ENCODE data around the gene SRL. TPM values are rescaled to one million over a fixed set of nuclear protein-coding genes. Genes with fewer than 3 reads are reported as not detected.

Gene SRL
- total and polyA plus RNA-seq, 2 of the 13 experiments (the other 11 are each of a cell fraction or from before 2014, with no cell fraction given), result 0.05 TPM; not detected in 1

GRCh38 chr16:4288148-4288921, 46.5 kb upstream of the SRL start:
- no peaks in the 10 kb centered on the region for H4K20me1 ChIP-seq (ENCODE audit: insufficient read depth, low read length)
- CTCF ChIA-PET (ENCODE audit: low intra/inter-chr PET ratio, low total read pairs), result interaction anchor here (1.7 to 5.5 kb wide), 3 partner anchors 22 to 41 kb away, joined by 4 to 43 read pairs (median 4); no protein-coding TSS in a partner anchor
- POLR2A ChIA-PET, result interaction anchor here (1.1 to 1.4 kb wide), 3 partner anchors 15 to 36 kb away, joined by 4 to 5 read pairs (median 5); partner anchors contain the start of gene TFAP4
- no peaks in the 10 kb centered on the region for H3K9me3 ChIP-seq (ENCODE audit: low read length)
- no peaks in the 10 kb centered on the region for H3K79me2 ChIP-seq (ENCODE audit: insufficient read depth, low read length)
- no peak overlapping the region for H2AFZ ChIP-seq (ENCODE audit: low read length)
- H3K9ac ChIP-seq (ENCODE audit: insufficient read depth, low read depth, low read length), result 0 out of 2 replicates have a peak overlapping the region, but pooled peaks have one; percentile 9
- WGBS (ENCODE audit: low lambda C conversion rate), result 12% methylated on average over 10 of the region's 22 CpGs
- ATAC-seq (peak; percentile 77), DNase-seq (ENCODE audit: low spot score) (peak; percentile 55), FAIRE-seq (no peak)
- intact Hi-C loops (cut with micrococcal nuclease; ENCODE audit: unreplicated experiment), result loop anchor here (2.0 kb wide), 1 partner anchor 40 kb away; no protein-coding TSS in a partner anchor
- H3K27ac ChIP-seq (ENCODE audit: extremely low read length, insufficient read depth, low read length), result no peak overlapping the region
- BruUV-seq (replicated peaks), result no TSS peak
- H3K4me3 ChIP-seq (replicated peaks in 1 of 3; ENCODE audit: insufficient read depth in 1 of 3, low read depth in 2 of 3, low read length in 3 of 3), result peak overlapping the region; percentile 7 to 55 (median 21); a peak in 4 of 6 replicates
- H3K4me2 ChIP-seq (ENCODE audit: low read depth, low read length), result peak overlapping the region; percentile 72
- H3K27me3 ChIP-seq (ENCODE audit: control insufficient read depth in 1 of 2, insufficient read depth in 2 of 2, low read length in 2 of 2), result peaks cover 0 to 14% of the 10 kb centered on the region in 2 experiments; a peak in 4 of 5 replicates
- peaks cover 65% of the 10 kb centered on the region for H3K4me1 ChIP-seq (ENCODE audit: insufficient read depth, low read length)
- H3K36me3 ChIP-seq (replicated peaks in 1 of 2; ENCODE audit: control insufficient read depth in 1 of 2, insufficient read depth in 2 of 2, low read length in 2 of 2), result no peaks in the 10 kb centered on the region
- in situ Hi-C loops (cut with HindIII; ENCODE audit: extremely low pct_ligation_motif_present, low pct_unique_long_range_greater_than_20kb), result no loop called here
- TF ChIP-seq NBN (conservative IDR thresholded peaks at IDR 0.05), result no peak
- TF ChIP-seq YEATS2 (CRISPR knock-in tag; IDR thresholded peaks at IDR 0.05; ENCODE audit: borderline replicate concordance), result no peak
- peak; percentile 66 for TF ChIP-seq TEAD3 (CRISPR knock-in tag; optimal IDR thresholded peaks at IDR 0.05; ENCODE audit: borderline replicate concordance)
- TF ChIP-seq SALL1 (CRISPR knock-in tag; IDR thresholded peaks at IDR 0.05), result peak; percentile 51; the same call in 1 of the 2 replicates
- TF ChIP-seq, protein P1, sequence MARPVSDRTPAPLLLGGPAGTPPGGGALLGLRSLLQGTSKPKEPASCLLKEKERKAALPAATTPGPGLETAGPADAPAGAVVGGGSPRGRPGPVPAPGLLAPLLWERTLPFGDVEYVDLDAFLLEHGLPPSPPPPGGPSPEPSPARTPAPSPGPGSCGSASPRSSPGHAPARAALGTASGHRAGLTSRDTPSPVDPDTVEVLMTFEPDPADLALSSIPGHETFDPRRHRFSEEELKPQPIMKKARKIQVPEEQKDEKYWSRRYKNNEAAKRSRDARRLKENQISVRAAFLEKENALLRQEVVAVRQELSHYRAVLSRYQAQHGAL (CRISPR knock-in tag; IDR thresholded peaks at IDR 0.05; ENCODE audit: not compliant biosample characterization), result no peak
- 0 out of 2 replicates have a peak, but pooled peaks have one; percentile 31 for TF ChIP-seq ZBTB33 (CRISPR knock-in tag; IDR thresholded peaks at IDR 0.05)
- TF ChIP-seq NKX3-1 (CRISPR knock-in tag; IDR thresholded peaks at IDR 0.05), result no peak
- no peak for TF ChIP-seq ZKSCAN8 (CRISPR knock-in tag; IDR thresholded peaks at IDR 0.05; ENCODE audit: borderline replicate concordance)
- 0 out of 2 replicates have a peak, but pooled peaks have one; percentile 16 for TF ChIP-seq ZNF709 (CRISPR knock-in tag; IDR thresholded peaks at IDR 0.05)
- peak; percentile 81 for TF ChIP-seq STAG1 (CRISPR knock-in tag; IDR thresholded peaks at IDR 0.05)
- no peak for TF ChIP-seq ZXDC (CRISPR knock-in tag; IDR thresholded peaks at IDR 0.05)
- TF ChIP-seq SIX1 (CRISPR knock-in tag; IDR thresholded peaks at IDR 0.05; ENCODE audit: borderline replicate concordance), result no peak
- TF ChIP-seq, protein P2, sequence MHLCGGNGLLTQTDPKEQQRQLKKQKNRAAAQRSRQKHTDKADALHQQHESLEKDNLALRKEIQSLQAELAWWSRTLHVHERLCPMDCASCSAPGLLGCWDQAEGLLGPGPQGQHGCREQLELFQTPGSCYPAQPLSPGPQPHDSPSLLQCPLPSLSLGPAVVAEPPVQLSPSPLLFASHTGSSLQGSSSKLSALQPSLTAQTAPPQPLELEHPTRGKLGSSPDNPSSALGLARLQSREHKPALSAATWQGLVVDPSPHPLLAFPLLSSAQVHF (CRISPR knock-in tag; IDR thresholded peaks at IDR 0.05), result no peak
- TF ChIP-seq RXRB (CRISPR knock-in tag; IDR thresholded peaks at IDR 0.05; ENCODE audit: borderline replicate concordance), result 0 out of 2 replicates have a peak, but pooled peaks have one; percentile 23
- no peak for TF ChIP-seq ATAD3A (CRISPR knock-in tag; IDR thresholded peaks at IDR 0.05)
- 0 out of 2 replicates have a peak, but pooled peaks have one; percentile 48 for TF ChIP-seq ZNF891 (CRISPR knock-in tag; IDR thresholded peaks at IDR 0.05)
- 0 out of 2 replicates have a peak, but pooled peaks have one; percentile 19 for TF ChIP-seq ZBTB38 (CRISPR knock-in tag; IDR thresholded peaks at IDR 0.05)
- TF ChIP-seq PHF20 (CRISPR knock-in tag; IDR thresholded peaks at IDR 0.05), result peak; percentile 42; the same call in 1 of the 2 replicates

Measured in HepG2 (cell line).